A673 (cell line): ENCODE data around the gene H1-8. TPM values are rescaled to one million over a fixed set of nuclear protein-coding genes. Genes with fewer than 3 reads are reported as not detected.

Source experiments
- BruUV-seq: library from RNA; stranded (reverse); fragments of 400-500 nt; replicated peaks from 2 replicates; lab custom pipeline; 2021; lab: Mats Ljungman, UMichigan
- CTCF ChIA-PET: fragments of 300-600 bp; sonication (Branson Sonifier 250); formaldehyde crosslinking; loops from one replicate; lab custom pipeline; 2022; ENCODE audit warnings: antibody characterized with exemption; lab: Charles Lee
- POLR2A ChIA-PET: fragments of 300-600 bp; sonication (Branson Sonifier 250); formaldehyde crosslinking; loops from one replicate; lab custom pipeline; 2022; ENCODE audit warnings: antibody characterized with exemption; ENCODE audit not compliant: low non-redundant PET; lab: Charles Lee
- DNase-seq: peaks from one replicate; pipeline ENCODE4 v3.0.0-alpha.2; 2015; ENCODE audit warnings: low spot score
- H3K27ac ChIP-seq: fragments of 200-600 bp; sonication (generic); 2 replicates; pipeline ENCODE4 v1.5.1; 2016; ENCODE audit warnings: mixed run types, low read depth, mild to moderate bottlenecking, mixed read lengths, antibody characterized with exemption, low read length; ENCODE audit not compliant: poor library complexity, severe bottlenecking
- H3K27me3 ChIP-seq: fragments of 200-600 bp; sonication (generic); replicated peaks from 2 replicates; pipeline ENCODE4 v1.6.1; 2017; ENCODE audit warnings: mixed run types, low read depth, mild to moderate bottlenecking, mixed read lengths, antibody characterized with exemption, low read length; ENCODE audit not compliant: insufficient read depth, poor library complexity
- H3K36me3 ChIP-seq: fragments of 200-600 bp; sonication (generic); 2 replicates; pipeline ENCODE4 v1.6.1; 2016; ENCODE audit warnings: mixed run types, mild to moderate bottlenecking, mixed read lengths, antibody characterized with exemption, low read length; ENCODE audit not compliant: insufficient read depth, poor library complexity, severe bottlenecking
- H3K4me1 ChIP-seq: fragments of 200-600 bp; sonication (generic); 2 replicates; pipeline ENCODE4 v1.6.1; 2017; ENCODE audit warnings: mixed run types, mild to moderate bottlenecking, mixed read lengths, antibody characterized with exemption, low read length; ENCODE audit not compliant: insufficient read depth, poor library complexity, severe bottlenecking
- H3K4me3 ChIP-seq: fragments of 200-600 bp; sonication (generic); 2 replicates; pipeline ENCODE4 v1.5.1; 2016; ENCODE audit warnings: low read depth, mixed run types, mild to moderate bottlenecking, mixed read lengths, low read length; ENCODE audit not compliant: poor library complexity, severe bottlenecking
- H3K9me3 ChIP-seq: fragments of 200-600 bp; sonication (generic); 2 replicates; pipeline ENCODE4 v1.6.1; 2016; ENCODE audit warnings: mixed run types, low read depth, mild to moderate bottlenecking, mixed read lengths, antibody characterized with exemption, low read length; ENCODE audit not compliant: poor library complexity, severe bottlenecking
- EZH2 ChIP-seq: fragments of 200-600 bp; sonication (generic); IDR thresholded peaks from 2 replicates; pipeline ENCODE4 v1.6.1; 2017; ENCODE audit warnings: borderline replicate concordance, low read depth, mild to moderate bottlenecking, mixed read lengths, antibody characterized with exemption, low read length; ENCODE audit not compliant: poor library complexity, severe bottlenecking
- intact Hi-C: fragments of 100-400 bp; cut with micrococcal nuclease; formaldehyde crosslinking; loops from one replicate; pipeline ENCODE4 v1.10.0; 2022; ENCODE audit not compliant: unreplicated experiment
- total RNA-seq: library from RNA; stranded (reverse); gene quantifications from 2 replicates; pipeline ENCODE4 v1.2.3, GENCODE V29; 2021
- TF ChIP-seq, protein P1 (sequence below): fragments of 300-800, 200-600 bp; sonication (generic); conservative IDR thresholded peaks from 2 replicates; pipeline ENCODE4 v1.5.1; 2017; ENCODE audit warnings: low read depth, mild to moderate bottlenecking, antibody characterized with exemption, low read length, moderate library complexity, mixed read lengths

The H1-8 gene
- total RNA-seq, 1 experiment from 2014 or later, result not detected

DNA sequence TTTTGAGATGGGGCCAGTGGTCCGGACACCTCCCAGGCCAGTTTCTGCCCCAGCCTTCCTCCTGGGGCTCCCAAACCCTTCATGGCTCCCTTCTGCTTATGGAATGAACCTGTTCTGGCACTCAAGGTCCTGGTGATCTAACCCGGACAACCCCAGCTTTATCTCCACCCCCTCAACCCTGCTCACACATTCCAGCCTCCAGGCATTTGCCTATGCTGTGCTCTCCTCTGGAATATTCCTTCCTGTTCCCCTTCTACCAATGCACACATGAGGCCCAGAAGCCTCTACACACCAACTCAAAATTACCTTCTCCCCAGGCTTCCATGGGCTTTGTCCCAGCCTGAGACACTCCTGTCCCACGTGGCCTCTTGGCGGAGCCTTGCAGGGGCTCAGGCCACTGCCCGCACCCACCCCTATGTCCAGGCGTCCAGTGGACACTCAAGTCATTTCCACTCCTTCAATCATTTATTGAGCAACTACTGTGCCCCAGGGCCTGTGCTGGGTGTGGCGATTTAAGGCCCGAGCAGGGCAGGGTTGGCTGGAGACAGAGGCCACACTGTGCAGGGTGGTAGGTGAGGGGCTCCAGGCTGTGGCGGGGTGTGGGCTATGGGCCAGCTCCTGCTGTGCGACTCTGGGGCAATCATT, 44.7 kb downstream of the H1-8 start:
- Histone ChIP-seq H3K9me3 (no peaks in the 10 kb centered on the region), H3K4me1 (no peaks in the 10 kb centered on the region), H3K36me3 (no peaks in the 10 kb centered on the region), H3K4me3 (no peak overlapping the region), H3K27ac (no peak overlapping the region), H3K27me3 (no peaks in the 10 kb centered on the region)
- TF ChIP-seq, protein P1, sequence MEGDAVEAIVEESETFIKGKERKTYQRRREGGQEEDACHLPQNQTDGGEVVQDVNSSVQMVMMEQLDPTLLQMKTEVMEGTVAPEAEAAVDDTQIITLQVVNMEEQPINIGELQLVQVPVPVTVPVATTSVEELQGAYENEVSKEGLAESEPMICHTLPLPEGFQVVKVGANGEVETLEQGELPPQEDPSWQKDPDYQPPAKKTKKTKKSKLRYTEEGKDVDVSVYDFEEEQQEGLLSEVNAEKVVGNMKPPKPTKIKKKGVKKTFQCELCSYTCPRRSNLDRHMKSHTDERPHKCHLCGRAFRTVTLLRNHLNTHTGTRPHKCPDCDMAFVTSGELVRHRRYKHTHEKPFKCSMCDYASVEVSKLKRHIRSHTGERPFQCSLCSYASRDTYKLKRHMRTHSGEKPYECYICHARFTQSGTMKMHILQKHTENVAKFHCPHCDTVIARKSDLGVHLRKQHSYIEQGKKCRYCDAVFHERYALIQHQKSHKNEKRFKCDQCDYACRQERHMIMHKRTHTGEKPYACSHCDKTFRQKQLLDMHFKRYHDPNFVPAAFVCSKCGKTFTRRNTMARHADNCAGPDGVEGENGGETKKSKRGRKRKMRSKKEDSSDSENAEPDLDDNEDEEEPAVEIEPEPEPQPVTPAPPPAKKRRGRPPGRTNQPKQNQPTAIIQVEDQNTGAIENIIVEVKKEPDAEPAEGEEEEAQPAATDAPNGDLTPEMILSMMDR, result no peak
- no peak for TF ChIP-seq EZH2
- DNase-seq, result no peak
- CTCF ChIA-PET, result no interaction called here
- intact Hi-C loops, result no loop called here
- no TSS peak for BruUV-seq
- POLR2A ChIA-PET, result no interaction called here

DNA sequence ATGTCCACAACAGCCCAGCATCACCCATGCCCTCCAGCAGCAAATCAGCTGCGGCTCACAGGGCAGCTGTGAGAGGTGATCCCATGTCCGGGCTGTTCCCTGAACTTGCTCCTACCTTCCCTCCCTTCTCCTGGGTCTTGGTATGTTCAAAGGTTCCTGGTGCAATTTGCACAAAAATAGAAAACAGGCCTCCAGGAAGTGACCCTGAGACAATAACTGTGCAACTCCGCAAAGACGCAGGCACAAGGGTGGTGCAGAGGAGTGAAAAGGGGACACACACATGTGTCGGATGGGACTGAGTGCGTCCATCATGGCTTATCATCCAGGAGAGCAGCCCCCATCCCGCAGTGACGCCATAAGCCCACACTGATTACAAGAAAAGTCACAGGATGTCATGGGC, 47.2 kb downstream of the H1-8 start:
- Histone ChIP-seq H3K27me3 (no peaks in the 10 kb centered on the region), H3K36me3 (no peaks in the 10 kb centered on the region), H3K4me3 (no peak overlapping the region), H3K4me1 (peaks cover 12% of the 10 kb centered on the region), H3K9me3 (no peaks in the 10 kb centered on the region), H3K27ac (no peak overlapping the region)
- TF ChIP-seq, protein P1, result no peak
- no peak for TF ChIP-seq EZH2
- DNase-seq, result no peak
- ChIA-PET POLR2A (no interaction called here), CTCF (no interaction called here)
- no TSS peak for BruUV-seq
- intact Hi-C loops, result no loop called here

DNA sequence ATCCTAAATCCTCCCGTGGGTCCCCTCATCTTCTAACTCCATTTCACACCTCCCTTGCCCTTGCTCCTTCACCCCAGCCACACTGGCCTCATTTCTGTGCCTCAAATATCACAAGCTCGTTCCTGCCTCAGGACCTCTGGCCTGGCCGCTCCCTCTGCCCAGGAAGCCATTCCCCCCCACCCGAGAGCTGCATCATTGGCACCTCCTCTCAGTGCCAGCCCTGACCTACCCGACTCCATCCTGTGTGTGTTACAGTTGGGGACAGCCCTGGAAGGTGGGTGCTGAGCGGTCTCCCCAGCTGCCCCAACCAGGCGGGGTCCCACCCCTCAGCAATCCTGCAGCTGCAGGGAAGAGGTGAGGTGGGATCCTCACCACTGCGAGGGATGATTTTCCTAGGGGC, 49.0 kb downstream of the H1-8 start:
- Histone ChIP-seq H3K27ac (no peak overlapping the region), H3K36me3 (no peaks in the 10 kb centered on the region), H3K9me3 (no peaks in the 10 kb centered on the region), H3K4me3 (no peak overlapping the region), H3K4me1 (peaks cover 13% of the 10 kb centered on the region), H3K27me3 (no peaks in the 10 kb centered on the region)
- POLR2A ChIA-PET, result no interaction called here
- CTCF ChIA-PET, result no interaction called here
- BruUV-seq, result no TSS peak
- TF ChIP-seq, protein P1, result no peak
- no peak for DNase-seq
- intact Hi-C loops, result no loop called here
